ENCODE measurements around the gene UCK2. TPM values are rescaled to one million over a fixed set of nuclear protein-coding genes. Genes with fewer than 3 reads are reported as not detected.

The UCK2 gene
- total RNA-seq, 1 experiment from 2014 or later, result 67.2 TPM

GRCh38 chr1:165947797-165948455 is 120.5 kb downstream of the UCK2 start:
- H3K4me3 Mint-ChIP-seq (ENCODE audit: unreplicated experiment), result no peak overlapping the region
- H3K27ac Mint-ChIP-seq (ENCODE audit: unreplicated experiment), result no peak overlapping the region
- Histone ChIP-seq H3K4me1 (no peaks in the 10 kb centered on the region), H3K4me3 (ENCODE audit: low read depth, low read length) (no peak overlapping the region), H3K27me3 (replicated peaks; ENCODE audit: control insufficient read depth, insufficient read depth, low read length) (no peaks in the 10 kb centered on the region), H3K36me3 (ENCODE audit: control insufficient read depth, insufficient read depth, low read length) (no peaks in the 10 kb centered on the region), H3K9me3 (no peaks in the 10 kb centered on the region)
- intact Hi-C loops (cut with micrococcal nuclease; ENCODE audit: unreplicated experiment), result no loop called here
- no peaks in the 10 kb centered on the region for H3K4me1 Mint-ChIP-seq (ENCODE audit: low read depth, unreplicated experiment)
- no peaks in the 10 kb centered on the region for H3K9me3 Mint-ChIP-seq (ENCODE audit: unreplicated experiment)
- TF ChIP-seq, protein P1, sequence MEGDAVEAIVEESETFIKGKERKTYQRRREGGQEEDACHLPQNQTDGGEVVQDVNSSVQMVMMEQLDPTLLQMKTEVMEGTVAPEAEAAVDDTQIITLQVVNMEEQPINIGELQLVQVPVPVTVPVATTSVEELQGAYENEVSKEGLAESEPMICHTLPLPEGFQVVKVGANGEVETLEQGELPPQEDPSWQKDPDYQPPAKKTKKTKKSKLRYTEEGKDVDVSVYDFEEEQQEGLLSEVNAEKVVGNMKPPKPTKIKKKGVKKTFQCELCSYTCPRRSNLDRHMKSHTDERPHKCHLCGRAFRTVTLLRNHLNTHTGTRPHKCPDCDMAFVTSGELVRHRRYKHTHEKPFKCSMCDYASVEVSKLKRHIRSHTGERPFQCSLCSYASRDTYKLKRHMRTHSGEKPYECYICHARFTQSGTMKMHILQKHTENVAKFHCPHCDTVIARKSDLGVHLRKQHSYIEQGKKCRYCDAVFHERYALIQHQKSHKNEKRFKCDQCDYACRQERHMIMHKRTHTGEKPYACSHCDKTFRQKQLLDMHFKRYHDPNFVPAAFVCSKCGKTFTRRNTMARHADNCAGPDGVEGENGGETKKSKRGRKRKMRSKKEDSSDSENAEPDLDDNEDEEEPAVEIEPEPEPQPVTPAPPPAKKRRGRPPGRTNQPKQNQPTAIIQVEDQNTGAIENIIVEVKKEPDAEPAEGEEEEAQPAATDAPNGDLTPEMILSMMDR (IDR thresholded peaks at IDR 0.05; ENCODE audit: insufficient read depth in 1 of 2, low read depth in 1 of 2, low read length in 1 of 2, severe bottlenecking in 1 of 2, unreplicated experiment in 1 of 2), result no peak
- ChIA-PET CTCF (no interaction called here), POLR2A (interaction anchor here (0.6 kb wide), 1 partner anchor 1272 kb away, joined by 3 read pairs; no protein-coding TSS in a partner anchor)
- DNase-seq, result no peak
- no TSS peak for BruUV-seq (replicated peaks)
- no peaks in the 10 kb centered on the region for H3K36me3 Mint-ChIP-seq (ENCODE audit: insufficient read depth, unreplicated experiment)
- peaks cover 19% of the 10 kb centered on the region for H3K27me3 Mint-ChIP-seq (ENCODE audit: insufficient read depth, unreplicated experiment)

- Histone ChIP-seq H3K27me3 (replicated peaks; ENCODE audit: control insufficient read depth, insufficient read depth, low read length) (no peaks in the 10 kb centered on the region), H3K4me3 (ENCODE audit: low read depth, low read length) (no peak overlapping the region), H3K9me3 (no peaks in the 10 kb centered on the region), H3K36me3 (ENCODE audit: control insufficient read depth, insufficient read depth, low read length) (no peaks in the 10 kb centered on the region), H3K4me1 (no peaks in the 10 kb centered on the region)
- CTCF ChIA-PET, result interaction anchor here (1.0 kb wide), 1 partner anchor 25 kb away, joined by 3 read pairs; no protein-coding TSS in a partner anchor
- Mint-ChIP-seq H3K27ac (ENCODE audit: unreplicated experiment) (no peak overlapping the region), H3K27me3 (ENCODE audit: insufficient read depth, unreplicated experiment) (peaks cover 12% of the 10 kb centered on the region), H3K4me3 (ENCODE audit: unreplicated experiment) (no peak overlapping the region), H3K36me3 (ENCODE audit: insufficient read depth, unreplicated experiment) (no peaks in the 10 kb centered on the region), H3K4me1 (ENCODE audit: low read depth, unreplicated experiment) (no peaks in the 10 kb centered on the region), H3K9me3 (ENCODE audit: unreplicated experiment) (no peaks in the 10 kb centered on the region)
- POLR2A ChIA-PET, result no interaction called here
- TF ChIP-seq, protein P1 (IDR thresholded peaks at IDR 0.05; ENCODE audit: insufficient read depth in 1 of 2, low read depth in 1 of 2, low read length in 1 of 2, severe bottlenecking in 1 of 2, unreplicated experiment in 1 of 2), result no peak
- no TSS peak for BruUV-seq (replicated peaks)
- peak in 1 of 2 experiments; percentile 66 for DNase-seq
- intact Hi-C loops (cut with micrococcal nuclease; ENCODE audit: unreplicated experiment), result no loop called here
These were observed 122.1 kb downstream of the UCK2 start for GRCh38 chr1:165949335-165950130.

GRCh38 chr1:165954940-165955339 is 127.5 kb downstream of the UCK2 start:
- H3K4me1 ChIP-seq, result no peaks in the 10 kb centered on the region
- Mint-ChIP-seq H3K4me3 (ENCODE audit: unreplicated experiment) (no peak overlapping the region), H3K4me1 (ENCODE audit: low read depth, unreplicated experiment) (no peaks in the 10 kb centered on the region), H3K36me3 (ENCODE audit: insufficient read depth, unreplicated experiment) (no peaks in the 10 kb centered on the region), H3K27ac (ENCODE audit: unreplicated experiment) (no peak overlapping the region), H3K9me3 (ENCODE audit: unreplicated experiment) (no peaks in the 10 kb centered on the region), H3K27me3 (ENCODE audit: insufficient read depth, unreplicated experiment) (peaks cover 2% of the 10 kb centered on the region)
- intact Hi-C loops (cut with micrococcal nuclease; ENCODE audit: unreplicated experiment), result no loop called here
- ChIA-PET CTCF (no interaction called here), POLR2A (no interaction called here)
- H3K27me3 ChIP-seq (replicated peaks; ENCODE audit: control insufficient read depth, insufficient read depth, low read length), result no peaks in the 10 kb centered on the region
- DNase-seq, result no peak
- H3K4me3 ChIP-seq (ENCODE audit: low read depth, low read length), result no peak overlapping the region
- no peaks in the 10 kb centered on the region for H3K36me3 ChIP-seq (ENCODE audit: control insufficient read depth, insufficient read depth, low read length)
- no peaks in the 10 kb centered on the region for H3K9me3 ChIP-seq
- no TSS peak for BruUV-seq (replicated peaks)
- TF ChIP-seq, protein P1 (IDR thresholded peaks at IDR 0.05; ENCODE audit: insufficient read depth in 1 of 2, low read depth in 1 of 2, low read length in 1 of 2, severe bottlenecking in 1 of 2, unreplicated experiment in 1 of 2), result no peak
